Hair follicular keratinocyte (primary cell): ENCODE data around the gene PEX11G. TPM values are rescaled to one million over a fixed set of nuclear protein-coding genes. Genes with fewer than 3 reads are reported as not detected.

Source experiments
- total RNA-seq: library from RNA; depleted of rRNA; stranded (reverse); fragments of >200 nt; gene quantifications from 2 replicates; pipeline ENCODE4 v1.2.3, GENCODE V29; 2015

Gene PEX11G
- total RNA-seq, result 5.5 and 5.8 TPM in 2 replicates

GRCh38 chr19:7488736-7489353 lies at the start of gene PEX11G:
Gene PEX11G (minus strand): TSS chr19:7489035. CDS start chr19:7489010, 25 bp downstream.

GRCh38 chr19:7535047-7535997 lies 46.5 kb upstream of the PEX11G start, which contains the start of gene PNPLA6:
Gene PNPLA6 (plus strand): TSS chr19:7535717. CDS start chr19:7535789, 72 bp downstream.

GRCh38 chr19:7522072-7522922 lies 33.5 kb upstream of the PEX11G start, which contains the start of gene MCOLN1:
Gene MCOLN1 (plus strand): TSS chr19:7522624. CDS start chr19:7522751, 127 bp downstream.

GRCh38 chr19:7515645-7516151 lies 26.9 kb upstream of the PEX11G start, which contains the start of gene ZNF358:
Gene ZNF358 (plus strand): TSS chr19:7516103. CDS start chr19:7519243, 3,140 bp downstream.

Other genes starting within 250 kb of the PEX11G start
- gene INSR, start 194.6 kb downstream of the PEX11G start, total RNA-seq, result 4.9 and 5.7 TPM in 2 replicates
- gene ARHGEF18, start 140.1 kb downstream of the PEX11G start, total RNA-seq, result 31.2 and 31.4 TPM in 2 replicates
- 13.8 and 22.9 TPM in 2 replicates for gene ZNF358, start 27.1 kb upstream of the PEX11G start, total RNA-seq
- 3.0 and 3.1 TPM in 2 replicates for gene MCOLN1, start 33.6 kb upstream of the PEX11G start, total RNA-seq
- 73.2 and 75.9 TPM in 2 replicates for gene PNPLA6, start 46.7 kb upstream of the PEX11G start, total RNA-seq
- 4.2 and 5.1 TPM in 2 replicates for gene CAMSAP3, start 106.8 kb upstream of the PEX11G start, total RNA-seq
- gene XAB2, start 140.5 kb upstream of the PEX11G start, total RNA-seq, result 32.9 and 36.3 TPM in 2 replicates
- 23.1 and 43.3 TPM in 2 replicates for gene PET100, start 140.8 kb upstream of the PEX11G start, total RNA-seq
- gene PCP2, start 144.7 kb upstream of the PEX11G start, total RNA-seq, result not detected in 2 replicates
- 43.7 and 55.8 TPM in 2 replicates for gene STXBP2, start 148.1 kb upstream of the PEX11G start, total RNA-seq
- gene RETN, start 180.0 kb upstream of the PEX11G start, total RNA-seq, result not detected in 2 replicates
- not detected in 2 replicates for gene MCEMP1, start 188.1 kb upstream of the PEX11G start, total RNA-seq
- 121 and 125 TPM in 2 replicates for gene TRAPPC5, start 191.8 kb upstream of the PEX11G start, total RNA-seq
- not detected in 2 replicates for gene FCER2, start 213.1 kb upstream of the PEX11G start, total RNA-seq
- gene CLEC4G, start 243.1 kb upstream of the PEX11G start, total RNA-seq, result not detected in 2 replicates